ENCODE data around the gene DLX2. TPM values are rescaled to one million over a fixed set of nuclear protein-coding genes. Genes with fewer than 3 reads are reported as not detected.

DLX2 gene
- total RNA-seq, 1 donor from 2014 or later = 0.14 TPM

DNA sequence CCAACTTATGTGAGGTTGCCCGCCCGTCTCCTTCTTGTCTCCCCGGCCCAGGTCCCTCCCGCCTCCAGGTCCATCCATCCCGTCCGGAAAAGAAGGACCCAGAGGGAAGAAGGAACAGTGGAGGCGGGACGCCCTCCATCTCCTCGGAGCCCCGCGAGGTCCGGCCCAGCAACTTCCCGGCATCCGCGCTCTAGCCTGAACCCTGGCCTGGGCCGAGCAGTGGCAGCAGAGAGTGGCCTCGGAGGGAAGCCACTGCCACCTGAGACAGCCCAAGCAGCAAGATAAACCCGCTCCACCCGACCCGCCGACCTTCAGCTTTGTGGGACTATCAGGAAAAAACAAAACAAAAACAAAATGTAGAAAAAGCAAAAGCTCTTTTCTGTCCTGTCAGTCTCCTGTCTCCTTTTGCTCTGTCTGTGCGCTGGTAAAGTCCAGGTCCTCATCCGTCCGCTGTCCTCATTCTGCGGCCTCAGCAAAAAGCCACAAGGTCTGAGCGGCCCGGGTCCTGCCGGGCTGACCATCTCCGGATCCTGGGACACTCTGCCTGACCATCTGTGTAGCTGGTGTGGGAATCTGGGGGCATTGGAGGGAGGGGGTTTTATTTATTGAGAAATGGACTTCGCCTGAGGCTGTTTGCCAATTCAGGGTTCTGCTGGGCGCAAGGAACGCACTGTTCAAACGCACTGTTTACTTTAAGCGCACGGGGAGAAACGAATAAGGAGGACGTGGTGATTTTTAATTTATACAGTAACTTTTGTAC lies 14.3 kb downstream of the DLX2 start:
- Mint-ChIP-seq H3K4me1 (ENCODE audit: low read depth) (peaks cover 27% of the 10 kb centered on the region), H3K9me3 (no peaks in the 10 kb centered on the region)
- intact Hi-C loops (cut with micrococcal nuclease) = no loop called here

DNA sequence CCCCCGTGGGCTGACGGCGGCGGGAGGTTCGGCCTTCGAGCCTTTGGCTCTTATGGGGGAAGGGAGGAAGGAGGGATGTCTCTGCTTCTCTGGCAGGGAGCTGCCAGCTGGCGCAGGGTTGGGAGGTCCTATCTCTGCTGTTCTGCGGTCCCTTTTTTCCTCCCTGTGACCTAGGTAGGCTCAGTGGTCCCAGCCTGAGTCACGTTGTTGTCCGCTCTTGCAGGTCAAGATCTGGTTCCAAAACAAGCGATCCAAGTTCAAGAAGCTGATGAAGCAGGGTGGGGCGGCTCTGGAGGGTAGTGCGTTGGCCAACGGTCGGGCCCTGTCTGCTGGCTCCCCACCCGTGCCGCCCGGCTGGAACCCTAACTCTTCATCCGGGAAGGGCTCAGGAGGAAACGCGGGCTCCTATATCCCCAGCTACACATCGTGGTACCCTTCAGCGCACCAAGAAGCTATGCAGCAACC lies 14.9 kb downstream of the DLX2 start:
- DNase-seq (ENCODE audit: low spot score) = no peak
- H3K27ac Mint-ChIP-seq = peak overlapping the region; percentile 26
- intact Hi-C loops (cut with micrococcal nuclease) = no loop called here
- H3K4me3 Mint-ChIP-seq (ENCODE audit: low read depth) = no peak overlapping the region
- H3K9me3 Mint-ChIP-seq = no peaks in the 10 kb centered on the region
- peaks cover 6% of the 10 kb centered on the region for H3K36me3 Mint-ChIP-seq (ENCODE audit: low read depth)
- H3K27me3 Mint-ChIP-seq (ENCODE audit: low read depth) = peaks cover 90% of the 10 kb centered on the region
- peaks cover 28% of the 10 kb centered on the region for H3K4me1 Mint-ChIP-seq (ENCODE audit: low read depth)

More for the DNA sequence above, 14.3 kb downstream of the DLX2 start:
- Mint-ChIP-seq H3K4me3 (ENCODE audit: low read depth) (no peak overlapping the region), H3K27me3 (ENCODE audit: low read depth) (peaks cover 91% of the 10 kb centered on the region), H3K27ac (peak overlapping the region; percentile 26), H3K36me3 (ENCODE audit: low read depth) (peaks cover 6% of the 10 kb centered on the region)
- no peak for DNase-seq (ENCODE audit: low spot score)

DNA sequence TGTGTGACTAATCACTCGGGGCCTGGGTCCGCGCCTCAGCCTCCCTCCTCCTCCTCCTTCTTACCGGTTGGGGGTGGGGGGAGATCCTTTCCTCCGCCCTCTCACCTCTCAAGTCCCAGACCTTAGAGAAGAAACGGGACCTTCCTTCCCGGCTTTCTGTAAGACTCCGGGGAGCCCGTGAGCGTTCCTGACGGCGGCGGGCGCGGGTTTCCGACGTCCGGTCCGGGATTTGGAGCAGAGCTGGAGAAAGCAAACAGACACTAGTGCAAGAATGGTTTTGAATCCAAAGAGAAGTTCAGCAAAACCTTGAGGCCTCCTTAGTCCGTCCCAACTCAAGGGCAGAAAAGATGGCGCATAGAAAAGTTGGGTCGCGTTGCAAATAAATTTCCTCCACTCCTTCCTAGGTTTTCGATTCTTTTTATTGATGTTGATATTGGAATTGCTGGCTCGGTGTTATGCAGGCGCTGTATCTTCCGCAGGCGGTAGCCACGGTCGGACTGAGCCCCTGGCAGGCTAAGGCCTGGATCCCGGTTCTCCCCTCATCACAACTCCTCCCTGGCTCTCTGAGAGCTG lies 15.4 kb downstream of the DLX2 start:
- Mint-ChIP-seq H3K27ac (no peak overlapping the region), H3K4me1 (ENCODE audit: low read depth) (peaks cover 30% of the 10 kb centered on the region), H3K9me3 (no peaks in the 10 kb centered on the region), H3K27me3 (ENCODE audit: low read depth) (peaks cover 90% of the 10 kb centered on the region), H3K4me3 (ENCODE audit: low read depth) (no peak overlapping the region), H3K36me3 (ENCODE audit: low read depth) (peaks cover 6% of the 10 kb centered on the region)
- intact Hi-C loops (cut with micrococcal nuclease) = no loop called here
- DNase-seq (ENCODE audit: low spot score) = no peak

DNA sequence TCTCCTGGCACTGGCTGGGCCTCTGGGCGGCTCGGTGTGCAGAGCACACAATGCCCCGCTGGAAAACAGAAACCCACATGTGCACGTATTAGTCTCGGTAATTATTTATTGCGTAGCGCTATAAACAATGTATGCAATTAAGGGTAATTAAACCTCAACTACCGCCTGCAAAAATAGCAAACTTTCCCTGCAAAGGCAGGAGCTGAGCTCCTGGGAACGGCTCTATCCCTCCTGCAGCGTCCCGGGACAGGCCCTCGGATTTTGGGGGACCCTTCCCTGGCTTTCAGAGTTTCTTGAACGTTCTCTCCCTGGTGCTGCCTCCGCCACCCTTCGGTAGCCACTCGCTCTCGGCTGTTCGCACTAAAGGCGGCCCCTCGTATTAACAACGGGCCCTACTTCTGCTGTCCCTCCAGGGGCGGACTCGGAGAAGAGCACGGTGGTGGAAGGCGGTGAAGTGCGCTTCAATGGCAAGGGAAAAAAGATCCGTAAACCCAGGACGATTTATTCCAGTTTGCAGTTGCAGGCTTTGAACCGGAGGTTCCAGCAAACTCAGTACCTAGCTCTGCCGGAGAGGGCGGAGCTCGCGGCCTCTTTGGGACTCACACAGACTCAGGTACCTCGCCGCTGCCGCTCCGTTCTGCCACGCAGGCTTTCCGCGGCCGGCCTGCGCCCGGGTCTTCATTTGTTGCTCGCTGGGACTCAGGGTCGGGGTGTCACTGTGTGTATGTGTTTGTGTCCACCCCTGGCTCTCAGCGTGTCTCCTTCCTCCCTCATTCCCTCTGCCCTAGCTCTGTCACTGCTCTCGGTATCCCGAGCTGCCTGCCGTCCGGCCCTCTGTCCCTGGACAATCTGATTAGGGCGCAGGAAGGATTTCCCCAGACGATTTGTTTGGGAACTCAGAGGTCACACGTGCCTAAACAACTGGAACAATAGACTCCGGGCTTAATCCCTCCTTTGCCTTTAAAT lies 16.2 kb downstream of the DLX2 start:
- Mint-ChIP-seq H3K27me3 (ENCODE audit: low read depth) (peaks cover 90% of the 10 kb centered on the region), H3K4me1 (ENCODE audit: low read depth) (peaks cover 31% of the 10 kb centered on the region), H3K27ac (peak overlapping the region; percentile 12), H3K4me3 (ENCODE audit: low read depth) (peak overlapping the region; percentile 30), H3K36me3 (ENCODE audit: low read depth) (peaks cover 6% of the 10 kb centered on the region), H3K9me3 (no peaks in the 10 kb centered on the region)
- intact Hi-C loops (cut with micrococcal nuclease) = no loop called here
- DNase-seq (ENCODE audit: low spot score) = no peak

DNA sequence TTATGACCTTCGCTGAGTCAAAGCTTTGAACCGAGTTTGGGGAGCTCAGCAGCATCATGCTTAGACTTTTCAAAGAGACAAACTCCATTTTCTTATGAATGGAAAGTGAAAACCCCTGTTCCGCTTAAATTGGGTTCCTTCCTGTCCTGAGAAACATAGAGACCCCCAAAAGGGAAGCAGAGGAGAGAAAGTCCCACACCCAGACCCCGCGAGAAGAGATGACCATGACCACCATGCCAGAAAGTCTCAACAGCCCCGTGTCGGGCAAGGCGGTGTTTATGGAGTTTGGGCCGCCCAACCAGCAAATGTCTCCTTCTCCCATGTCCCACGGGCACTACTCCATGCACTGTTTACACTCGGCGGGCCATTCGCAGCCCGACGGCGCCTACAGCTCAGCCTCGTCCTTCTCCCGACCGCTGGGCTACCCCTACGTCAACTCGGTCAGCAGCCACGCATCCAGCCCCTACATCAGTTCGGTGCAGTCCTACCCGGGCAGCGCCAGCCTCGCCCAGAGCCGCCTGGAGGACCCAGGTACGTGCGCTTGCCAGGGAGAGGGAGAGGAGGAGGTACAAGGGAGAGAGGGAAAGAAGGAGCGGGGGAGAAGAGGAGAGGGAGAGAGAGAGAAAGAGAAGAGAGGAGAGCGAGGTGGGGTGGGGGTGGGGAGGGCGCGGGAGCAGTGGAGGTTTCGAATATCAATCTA lies 17.1 kb downstream of the DLX2 start, which contains the start of gene DLX1:
TSS of gene DLX1 (plus strand) at position 48 of the 700 bp plus-strand sequence. CDS start at position 219, 171 bp downstream.
- no peaks in the 10 kb centered on the region for H3K9me3 Mint-ChIP-seq
- H3K4me3 Mint-ChIP-seq (ENCODE audit: low read depth) = peak within 1 kb of the TSS; percentile 75
- peaks cover 9% of the 10 kb centered on the region for H3K36me3 Mint-ChIP-seq (ENCODE audit: low read depth)
- H3K27ac Mint-ChIP-seq = peak within 1 kb of the TSS; percentile 58
- no peak for DNase-seq (ENCODE audit: low spot score)
- H3K4me1 Mint-ChIP-seq (ENCODE audit: low read depth) = peaks cover 31% of the 10 kb centered on the region
- peaks cover 92% of the 10 kb centered on the region for H3K27me3 Mint-ChIP-seq (ENCODE audit: low read depth)
- intact Hi-C loops (cut with micrococcal nuclease) = loop anchor here (1.0 kb wide), 1 partner anchor 16 kb away; no protein-coding TSS in a partner anchor

DNA sequence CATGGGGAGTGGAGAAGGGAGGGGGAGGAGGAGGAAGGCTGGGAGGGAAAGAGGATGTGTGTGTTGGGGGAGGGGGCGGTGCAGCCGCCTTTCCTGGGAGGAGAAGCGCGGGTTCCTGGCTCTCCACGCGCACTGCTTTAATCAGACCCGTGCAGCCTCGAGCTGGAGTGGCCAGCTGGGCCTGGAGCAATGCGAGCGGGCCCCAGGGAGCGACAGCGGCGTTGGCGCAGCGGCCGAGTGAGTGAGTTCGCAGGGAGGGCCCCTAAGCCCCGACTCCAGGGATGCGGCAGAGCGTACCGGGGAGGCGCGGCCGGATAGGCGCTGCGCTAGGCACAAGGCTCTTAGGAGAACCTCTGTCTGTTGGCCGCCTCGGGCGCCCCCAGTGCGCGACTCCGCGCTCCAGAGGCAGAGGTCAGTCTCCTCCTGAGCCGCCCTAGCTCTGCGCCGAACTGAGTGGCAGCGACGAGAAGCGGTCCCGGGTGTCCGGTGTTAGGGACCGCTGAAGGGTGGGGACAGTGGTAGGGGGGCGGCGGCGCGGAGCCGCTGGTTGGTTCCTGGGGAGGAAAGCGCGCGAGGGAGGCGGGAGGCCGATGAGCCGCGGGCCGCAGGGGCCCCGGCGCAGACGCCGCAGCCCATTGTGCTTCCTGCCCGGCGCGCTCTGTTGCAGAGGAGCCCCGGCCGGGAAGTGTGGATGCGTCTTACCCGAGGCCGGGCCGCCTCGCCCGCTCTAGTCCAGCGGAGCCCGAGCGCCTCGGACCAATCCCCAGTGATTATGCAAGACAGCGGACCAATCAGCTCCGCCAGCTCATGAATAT lies 17.8 kb downstream of the DLX2 start:
- Mint-ChIP-seq H3K9me3 (no peaks in the 10 kb centered on the region), H3K4me1 (ENCODE audit: low read depth) (peaks cover 33% of the 10 kb centered on the region), H3K4me3 (ENCODE audit: low read depth) (peak overlapping the region; percentile 75), H3K36me3 (ENCODE audit: low read depth) (peaks cover 9% of the 10 kb centered on the region), H3K27ac (peak overlapping the region; percentile 58), H3K27me3 (ENCODE audit: low read depth) (peaks cover 92% of the 10 kb centered on the region)
- no peak for DNase-seq (ENCODE audit: low spot score)
- intact Hi-C loops (cut with micrococcal nuclease) = loop anchor here (1.0 to 5.0 kb wide), 4 partner anchors 8 to 378 kb away; partner anchors contain the start of gene ITGA6

DNA sequence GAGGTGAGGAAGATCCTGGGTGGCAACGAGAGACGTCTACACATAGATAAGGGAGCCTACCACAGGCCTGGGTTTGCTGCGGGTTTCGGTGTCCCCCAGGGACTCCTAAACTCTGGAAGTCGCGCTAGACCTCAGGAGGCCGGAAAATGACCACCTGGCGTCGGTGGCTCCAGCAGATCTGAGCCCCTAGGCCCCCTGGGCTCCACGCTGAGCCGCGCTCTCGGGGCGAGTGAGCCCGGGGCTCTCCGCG lies 18.4 kb downstream of the DLX2 start:
- Mint-ChIP-seq H3K4me3 (ENCODE audit: low read depth) (peak overlapping the region; percentile 75), H3K9me3 (no peaks in the 10 kb centered on the region), H3K27me3 (ENCODE audit: low read depth) (peaks cover 93% of the 10 kb centered on the region), H3K4me1 (ENCODE audit: low read depth) (peaks cover 33% of the 10 kb centered on the region), H3K36me3 (ENCODE audit: low read depth) (peaks cover 7% of the 10 kb centered on the region), H3K27ac (peak overlapping the region; percentile 33)
- DNase-seq (ENCODE audit: low spot score) = no peak
- intact Hi-C loops (cut with micrococcal nuclease) = loop anchor here (1.0 to 5.0 kb wide), 3 partner anchors 9 to 377 kb away; partner anchors contain the start of gene ITGA6

DNA sequence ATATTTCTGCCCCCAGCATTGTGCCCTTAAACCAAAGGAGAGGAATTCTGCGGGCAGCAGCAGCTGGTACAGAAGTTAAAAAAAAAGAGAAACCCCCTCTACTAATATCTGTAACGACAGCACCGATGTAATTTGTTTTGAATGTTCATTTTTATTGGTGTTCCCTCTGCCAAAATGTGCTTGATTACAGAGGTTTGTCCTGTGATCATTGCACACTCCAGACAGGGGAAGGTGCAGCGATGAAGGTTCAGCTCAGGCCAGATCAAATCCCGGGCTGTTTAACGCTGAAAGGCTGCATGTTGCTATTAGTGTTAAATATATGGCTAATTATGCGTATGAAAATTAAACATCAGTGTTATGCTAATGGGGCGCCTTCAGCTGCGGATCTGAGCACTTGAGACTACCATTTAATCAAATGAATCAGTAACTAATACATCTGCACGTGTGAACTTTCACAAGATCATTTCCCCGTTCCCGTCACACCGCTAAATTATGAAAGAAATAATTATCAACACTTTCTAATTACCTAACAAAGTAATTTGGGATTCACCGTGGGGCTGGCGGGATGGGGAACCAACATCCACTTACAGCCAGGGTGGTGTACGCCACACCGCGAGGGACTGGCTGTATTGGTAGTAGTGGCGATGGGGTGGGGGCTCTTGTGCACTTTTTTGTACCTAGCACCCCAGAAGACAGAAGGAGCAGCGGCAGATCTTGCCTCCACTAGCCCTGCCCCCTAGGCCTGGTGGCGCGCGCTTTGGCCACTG lies 18.9 kb downstream of the DLX2 start:
- Mint-ChIP-seq H3K9me3 (no peaks in the 10 kb centered on the region), H3K27me3 (ENCODE audit: low read depth) (peaks cover 95% of the 10 kb centered on the region), H3K36me3 (ENCODE audit: low read depth) (peaks cover 7% of the 10 kb centered on the region), H3K4me3 (ENCODE audit: low read depth) (peak overlapping the region; percentile 75), H3K4me1 (ENCODE audit: low read depth) (peaks cover 33% of the 10 kb centered on the region), H3K27ac (peak overlapping the region; percentile 33)
- DNase-seq (ENCODE audit: low spot score) = no peak
- intact Hi-C loops (cut with micrococcal nuclease) = loop anchor here (1.0 to 5.0 kb wide), 3 partner anchors 9 to 377 kb away; partner anchors contain the start of gene ITGA6

DNA sequence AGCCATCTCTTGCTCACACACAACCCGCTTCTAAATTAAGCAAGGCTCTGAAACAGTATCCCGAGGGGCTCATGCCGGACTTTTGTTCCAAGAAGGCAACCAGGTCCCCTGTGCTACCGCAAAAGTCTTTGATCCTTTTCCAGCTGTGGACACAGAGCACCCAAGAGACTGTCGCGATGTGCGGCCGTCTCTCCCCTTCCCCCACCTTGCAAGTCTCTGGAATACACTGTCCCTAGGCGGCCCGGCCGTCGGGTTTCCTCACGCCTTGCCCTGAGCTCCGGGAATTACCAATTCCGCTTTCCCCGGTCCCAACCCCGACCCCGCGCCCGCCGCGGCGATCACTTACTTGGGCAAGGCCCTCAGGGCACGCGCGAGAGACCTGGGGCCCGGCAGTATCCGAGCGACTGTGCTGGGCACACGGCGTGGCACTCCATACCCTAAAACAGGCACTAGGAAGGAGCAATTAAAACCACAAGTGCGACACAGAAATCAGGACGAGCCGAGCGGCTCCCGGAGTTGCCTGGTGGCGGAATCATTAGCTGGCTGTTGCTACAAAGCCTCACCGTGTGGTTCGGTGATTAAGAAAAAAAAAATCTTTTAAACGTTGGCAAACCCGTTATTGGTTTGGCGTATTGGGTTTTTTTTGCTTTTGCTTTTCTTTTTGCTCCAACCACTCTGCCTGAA lies 19.6 kb downstream of the DLX2 start:
- intact Hi-C loops (cut with micrococcal nuclease) = loop anchor here (5.0 kb wide), 2 partner anchors 344 to 376 kb away; partner anchors contain the start of gene ITGA6
- H3K27ac Mint-ChIP-seq = no peak overlapping the region
- H3K4me1 Mint-ChIP-seq (ENCODE audit: low read depth) = peaks cover 30% of the 10 kb centered on the region
- H3K4me3 Mint-ChIP-seq (ENCODE audit: low read depth) = peak overlapping the region; percentile 49
- no peaks in the 10 kb centered on the region for H3K9me3 Mint-ChIP-seq
- no peak for DNase-seq (ENCODE audit: low spot score)
- peaks cover 90% of the 10 kb centered on the region for H3K27me3 Mint-ChIP-seq (ENCODE audit: low read depth)
- H3K36me3 Mint-ChIP-seq (ENCODE audit: low read depth) = peaks cover 3% of the 10 kb centered on the region

DNA sequence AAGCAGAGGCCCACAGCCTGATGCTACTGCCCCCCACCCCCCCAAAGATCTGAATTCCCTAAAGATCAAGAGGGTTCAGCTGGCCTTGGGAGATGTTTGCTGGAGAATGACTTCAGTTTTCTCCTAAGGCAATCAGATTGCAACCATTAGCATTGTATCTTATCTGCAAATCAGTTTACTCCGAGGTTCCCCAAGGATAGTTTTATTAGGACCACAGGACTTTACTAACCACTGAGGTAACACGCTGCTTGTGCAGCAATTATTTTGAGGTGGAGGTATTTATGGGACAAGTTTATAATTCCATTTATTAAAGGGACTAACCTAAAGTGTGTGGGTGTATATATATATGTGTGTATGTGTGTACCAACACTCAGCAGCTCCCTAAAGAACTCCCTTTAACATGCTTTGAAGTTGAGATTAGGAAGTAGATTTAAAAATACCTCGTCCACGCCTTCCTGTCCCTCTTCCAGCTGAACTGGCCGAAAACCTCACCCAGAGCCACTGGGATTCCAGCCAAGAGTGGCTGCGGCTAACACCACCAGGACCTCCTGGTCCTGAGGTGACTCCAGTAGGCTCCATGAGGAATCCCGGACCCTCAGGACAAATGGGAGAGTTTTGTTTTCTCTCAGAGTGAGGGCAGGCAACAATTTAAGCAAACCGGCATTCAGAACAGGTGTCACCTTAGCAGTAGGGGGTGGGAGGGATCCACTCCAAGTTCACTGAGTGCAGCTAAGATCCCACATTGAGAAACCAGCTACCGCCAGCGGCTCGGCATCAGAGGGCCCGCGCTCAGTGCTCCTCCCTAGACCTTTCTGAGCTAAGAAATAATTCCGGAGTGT lies 20.4 kb downstream of the DLX2 start:
- Mint-ChIP-seq H3K27ac (no peak overlapping the region), H3K36me3 (ENCODE audit: low read depth) (peaks cover 3% of the 10 kb centered on the region), H3K27me3 (ENCODE audit: low read depth) (peaks cover 88% of the 10 kb centered on the region), H3K9me3 (no peaks in the 10 kb centered on the region), H3K4me1 (ENCODE audit: low read depth) (peaks cover 30% of the 10 kb centered on the region), H3K4me3 (ENCODE audit: low read depth) (no peak overlapping the region)
- no peak for DNase-seq (ENCODE audit: low spot score)
- intact Hi-C loops (cut with micrococcal nuclease) = loop anchor here (5.0 kb wide), 2 partner anchors 345 to 375 kb away; partner anchors contain the start of gene ITGA6

All from activated T-helper 2 cell treated with anti-CD3 and anti-CD28 coated beads, Interferon-gamma antibody, Interleukin-2, Interleukin-4, amounts not matched to agents 10 μg/mL and 5 μg/mL and 100 μg/mL, durations not matched to agents 14 hours and 24 hours and 36 hours (primary cell).